HG03469 (cell line): ENCODE results near the gene FOXP1.

ENCODE experiments used
- ATAC-seq: cut with Tn5 transposase; IDR thresholded peaks from one replicate; pipeline ENCODE4 v1.9.1; 2021; ENCODE audit warnings: mild to moderate bottlenecking, moderate library complexity, moderate number of reproducible peaks; ENCODE audit not compliant: unreplicated experiment

FOXP1 gene

DNA sequence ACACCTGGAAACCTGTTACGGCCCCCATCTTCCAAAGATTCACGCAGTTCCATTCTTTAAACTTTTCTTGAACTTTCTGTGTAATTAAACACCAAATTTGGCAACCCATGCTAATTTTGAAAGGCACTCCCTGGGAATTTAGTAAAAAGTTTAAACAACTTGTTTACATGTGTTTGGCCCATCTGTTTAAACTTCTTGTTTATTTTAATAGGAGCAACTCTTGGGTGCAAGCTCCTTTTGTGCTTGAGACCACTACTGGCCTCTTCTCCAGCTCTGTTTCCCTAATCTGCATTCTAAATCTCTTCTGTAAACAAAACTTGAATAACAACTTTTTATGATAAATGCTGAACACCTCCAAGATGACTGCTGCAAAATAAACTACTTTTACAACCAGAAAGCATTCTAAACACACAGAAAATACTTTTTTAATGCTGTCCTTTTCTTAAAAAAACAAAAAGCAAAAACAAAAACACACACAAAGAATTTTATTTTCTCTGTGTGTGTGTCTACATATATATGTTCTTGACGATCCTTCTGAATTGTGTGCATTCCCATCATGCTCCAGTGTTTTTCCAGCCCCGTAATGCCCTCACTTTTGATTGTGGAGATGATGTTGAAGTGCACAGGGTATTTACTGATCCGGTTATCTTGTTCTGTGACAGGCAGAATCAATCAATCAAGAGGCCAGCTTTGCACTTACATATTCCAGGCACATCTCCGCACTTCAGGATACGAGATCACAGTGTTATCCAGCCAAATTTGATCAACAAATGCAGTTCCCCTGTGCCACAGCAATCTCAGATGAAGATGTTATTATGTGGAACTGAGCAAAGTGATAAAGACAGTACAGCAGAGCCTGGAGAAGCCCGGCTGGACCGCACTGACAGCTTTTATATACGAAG is 416.9 kb downstream of the FOXP1 start:
- no peak for ATAC-seq

DNA sequence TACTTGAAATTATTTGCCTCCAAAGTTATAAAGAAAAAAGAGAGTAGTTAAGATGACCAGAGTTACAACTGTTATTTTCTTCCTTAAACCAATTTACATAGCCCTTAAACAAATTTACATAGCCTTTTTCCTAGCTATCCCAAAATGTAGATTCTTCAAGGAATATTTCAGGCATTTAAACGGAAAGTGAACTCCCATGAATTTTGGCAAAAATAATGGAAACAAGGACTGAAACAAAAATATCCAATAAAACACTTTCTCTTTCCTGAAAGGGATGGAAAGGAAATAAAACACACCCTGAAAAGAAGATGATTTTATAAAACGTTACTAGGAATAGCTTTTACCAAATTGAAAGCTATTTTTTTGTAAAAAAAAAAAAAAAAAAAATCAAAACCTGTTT is 418.6 kb downstream of the FOXP1 start:
- ATAC-seq: no peak

DNA sequence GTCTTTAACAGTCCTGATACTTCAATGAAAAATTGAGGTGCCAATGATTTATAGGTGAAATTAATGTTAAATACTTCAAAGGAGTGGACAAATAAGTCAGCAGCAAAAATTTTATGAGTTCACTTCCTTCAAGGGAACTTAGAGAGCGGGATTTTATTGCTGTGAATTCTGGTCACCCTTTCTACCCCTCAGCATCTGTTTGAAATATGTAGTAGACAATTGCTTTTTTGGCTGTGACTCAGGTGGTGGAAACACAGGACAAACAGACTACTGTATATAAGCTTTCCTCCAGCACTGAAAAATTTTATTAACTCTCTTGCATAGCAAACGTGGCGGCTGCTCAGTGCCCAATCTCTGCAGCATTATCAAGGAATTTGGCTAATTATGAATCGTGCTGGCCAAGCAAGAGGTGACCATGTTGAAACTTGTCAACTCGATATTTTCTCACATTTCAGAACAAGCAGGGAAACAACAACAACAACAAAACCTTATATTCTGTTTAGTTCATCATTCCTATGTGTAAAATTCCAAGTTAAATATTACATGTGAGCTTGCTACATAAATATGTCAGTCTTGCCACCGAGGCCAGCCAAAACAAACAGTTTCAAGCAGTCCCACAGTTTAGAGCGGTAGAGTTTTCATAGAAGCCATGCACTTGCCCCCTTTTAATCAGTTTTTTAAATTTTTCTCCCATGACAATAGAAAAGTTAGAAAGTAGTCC is 420.2 kb downstream of the FOXP1 start:
- no peak for ATAC-seq

DNA sequence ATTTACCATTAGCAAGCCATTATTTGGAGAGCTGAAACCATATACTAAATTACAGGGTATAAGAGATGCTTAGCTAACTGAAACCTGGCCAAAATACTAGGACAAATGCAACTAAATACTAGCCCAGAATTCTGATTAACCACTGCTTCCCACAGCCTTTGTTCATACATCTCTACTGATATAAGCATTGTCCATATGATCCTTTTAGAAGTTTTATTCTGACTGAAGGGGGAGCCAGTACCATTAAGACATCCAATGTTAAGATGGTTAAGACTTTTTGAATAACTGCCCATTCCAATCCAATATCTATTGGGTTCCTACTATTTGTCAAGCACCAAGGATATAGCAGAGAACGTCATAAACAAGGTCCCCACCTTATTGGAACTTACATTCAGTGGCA is 421.3 kb downstream of the FOXP1 start:
- no peak for ATAC-seq

DNA sequence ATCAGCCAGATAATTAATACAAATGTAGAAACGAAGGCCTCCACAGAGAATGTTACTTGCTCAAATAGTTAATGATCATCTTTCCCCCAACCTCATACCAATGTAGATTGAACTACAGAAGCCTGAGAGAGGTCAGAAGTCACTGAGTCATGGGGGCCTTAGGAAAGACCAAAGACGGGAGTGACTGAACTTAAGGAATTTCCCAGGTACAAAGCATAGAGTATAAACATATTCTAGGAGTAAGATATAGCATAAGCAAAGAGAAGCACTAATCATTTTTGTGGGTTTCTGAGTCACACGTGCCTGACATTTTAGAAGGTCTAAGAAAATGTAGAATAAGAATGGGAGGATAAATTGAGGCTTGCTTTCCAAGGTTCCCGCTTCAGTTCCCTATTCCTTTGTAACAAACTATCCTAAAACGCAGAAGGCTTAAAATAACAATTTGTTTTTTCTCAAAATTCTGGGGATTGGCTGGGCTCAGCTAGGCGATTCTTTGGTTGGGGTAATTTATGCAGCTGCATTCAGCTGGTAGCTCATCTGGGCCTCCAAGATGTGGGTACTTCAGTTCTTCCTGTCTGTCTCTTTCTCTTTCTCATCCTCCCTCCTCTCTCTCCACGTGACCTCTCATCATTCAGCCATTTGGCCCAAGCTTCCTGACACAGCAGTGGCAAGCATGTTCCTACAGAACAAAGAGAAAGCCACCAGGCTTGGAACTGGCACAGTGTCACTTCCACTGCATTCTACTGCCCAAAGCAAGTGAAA is 422.6 kb downstream of the FOXP1 start:
- no peak for ATAC-seq

DNA sequence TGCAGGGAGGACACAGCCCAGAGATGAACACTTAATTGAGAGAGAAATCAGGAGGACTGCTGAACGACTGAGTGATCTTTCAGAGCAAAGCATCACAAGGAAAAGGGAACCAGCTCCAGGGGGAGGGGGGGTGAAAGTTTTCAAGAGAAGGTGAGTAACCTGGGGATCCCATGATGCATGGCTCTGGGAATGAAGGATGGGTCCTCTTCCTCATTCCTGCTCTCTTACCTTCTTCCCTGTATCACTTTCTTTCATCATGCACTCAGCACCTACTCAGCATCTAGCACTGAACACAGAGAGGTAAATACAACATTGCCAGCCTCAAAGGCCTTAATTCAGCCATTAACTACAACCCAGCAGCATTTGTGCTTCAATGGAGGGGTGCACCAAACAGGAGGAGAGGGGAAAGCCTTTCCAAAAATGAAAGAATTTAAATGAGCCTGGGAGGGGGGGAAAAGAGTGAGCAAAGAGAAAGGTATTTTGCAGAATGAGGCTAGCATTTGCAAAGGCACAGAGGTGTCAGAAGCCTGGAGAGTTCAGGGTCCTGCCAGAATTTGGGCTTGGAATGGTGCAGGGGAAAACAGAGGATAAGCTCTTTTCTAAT is 427.4 kb downstream of the FOXP1 start:
- ATAC-seq: no peak

DNA sequence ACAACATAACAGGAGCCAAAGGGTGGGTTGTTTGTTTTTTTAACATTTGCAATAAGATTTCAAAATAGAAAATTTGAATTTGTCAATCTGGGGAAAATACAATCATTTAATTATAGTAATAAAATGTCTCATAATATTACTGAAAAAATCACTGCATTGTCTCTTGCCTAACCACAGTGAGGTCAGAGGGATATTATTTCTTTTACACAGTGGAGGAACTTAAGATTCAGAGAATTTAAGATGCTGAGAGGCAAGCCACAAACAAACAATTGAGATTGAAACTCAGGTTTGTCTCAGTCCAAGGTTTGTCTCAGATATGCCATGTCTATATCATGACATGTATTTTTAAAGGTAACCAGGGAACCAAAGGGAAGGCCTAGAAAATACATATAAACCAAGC is 428.7 kb downstream of the FOXP1 start:
- no peak for ATAC-seq

DNA sequence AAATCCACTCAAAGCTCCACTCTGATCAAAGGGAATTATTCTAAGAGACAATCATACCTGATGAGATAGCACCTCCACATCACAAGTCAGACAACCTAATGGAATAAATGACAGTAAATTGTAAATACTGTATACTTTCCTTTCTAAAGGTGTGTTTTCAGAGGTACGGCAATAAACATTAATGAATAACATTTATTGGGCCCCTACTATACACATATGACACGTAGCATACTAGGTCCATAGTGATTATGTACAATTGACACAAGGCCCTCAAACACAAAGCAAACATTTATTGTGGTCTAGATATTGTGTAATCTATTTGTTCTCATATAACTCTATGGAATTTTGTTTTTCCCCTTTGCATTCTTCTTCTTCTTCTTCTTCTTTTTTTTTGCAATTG is 429.8 kb downstream of the FOXP1 start:
- no peak for ATAC-seq

DNA sequence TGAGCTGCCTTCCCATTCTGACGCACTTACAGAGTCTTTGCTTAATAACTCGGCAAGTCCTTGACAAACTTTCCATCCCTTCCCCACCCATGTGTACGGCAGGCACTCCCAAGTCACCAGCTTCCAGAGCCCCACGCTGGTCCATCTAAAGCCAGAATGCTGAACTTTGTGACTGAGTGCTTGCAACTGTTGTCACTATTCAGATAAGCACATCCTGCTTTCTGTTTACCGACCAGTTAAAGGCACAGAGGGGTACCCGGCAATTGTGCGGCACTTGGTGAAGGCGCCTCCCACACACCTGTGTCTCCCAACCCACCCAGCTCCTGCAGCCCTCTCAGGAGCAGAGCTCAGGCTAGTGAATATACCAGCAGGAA is 430.6 kb downstream of the FOXP1 start:
- no peak for ATAC-seq

DNA sequence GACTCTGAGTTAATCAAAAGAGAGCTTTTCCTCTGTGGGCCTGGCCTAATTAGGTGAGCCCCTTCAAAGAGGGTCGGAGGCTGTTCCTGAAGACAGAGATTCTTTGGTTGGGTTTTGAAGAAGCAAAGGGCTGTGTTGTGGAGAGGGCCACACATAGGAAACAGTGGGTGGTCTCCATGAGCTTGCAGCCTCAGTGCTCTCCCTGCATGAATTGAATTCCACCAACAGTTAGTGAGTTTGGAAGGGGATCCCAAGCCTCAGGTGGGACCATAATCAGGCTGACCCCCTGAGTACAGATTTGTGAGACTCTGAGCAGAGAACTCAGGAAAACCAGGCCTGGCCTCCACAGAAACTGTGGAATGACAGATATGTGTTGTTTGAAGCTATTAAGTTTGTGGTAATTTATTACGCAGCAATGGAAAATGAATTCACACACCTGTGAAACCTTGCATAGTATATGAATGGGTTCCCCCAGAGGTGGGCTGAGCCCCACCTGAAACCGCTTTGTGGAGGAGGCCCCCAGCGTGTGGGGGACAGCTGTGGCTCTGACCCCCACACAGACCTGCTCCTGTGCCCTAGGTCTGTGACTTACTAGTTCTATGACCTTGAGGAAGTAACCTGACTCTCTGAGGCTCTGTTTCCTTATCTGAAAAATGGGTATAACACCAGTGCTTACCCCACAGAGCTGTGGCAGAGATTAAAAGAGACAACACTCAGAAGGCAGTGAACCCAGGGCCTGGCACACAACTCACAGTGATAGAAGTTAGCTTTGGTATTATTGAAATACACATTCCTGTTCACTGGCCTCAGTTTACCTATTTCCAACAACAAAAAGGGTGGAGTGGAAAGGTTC is 431.3 kb downstream of the FOXP1 start:
- no peak for ATAC-seq

DNA sequence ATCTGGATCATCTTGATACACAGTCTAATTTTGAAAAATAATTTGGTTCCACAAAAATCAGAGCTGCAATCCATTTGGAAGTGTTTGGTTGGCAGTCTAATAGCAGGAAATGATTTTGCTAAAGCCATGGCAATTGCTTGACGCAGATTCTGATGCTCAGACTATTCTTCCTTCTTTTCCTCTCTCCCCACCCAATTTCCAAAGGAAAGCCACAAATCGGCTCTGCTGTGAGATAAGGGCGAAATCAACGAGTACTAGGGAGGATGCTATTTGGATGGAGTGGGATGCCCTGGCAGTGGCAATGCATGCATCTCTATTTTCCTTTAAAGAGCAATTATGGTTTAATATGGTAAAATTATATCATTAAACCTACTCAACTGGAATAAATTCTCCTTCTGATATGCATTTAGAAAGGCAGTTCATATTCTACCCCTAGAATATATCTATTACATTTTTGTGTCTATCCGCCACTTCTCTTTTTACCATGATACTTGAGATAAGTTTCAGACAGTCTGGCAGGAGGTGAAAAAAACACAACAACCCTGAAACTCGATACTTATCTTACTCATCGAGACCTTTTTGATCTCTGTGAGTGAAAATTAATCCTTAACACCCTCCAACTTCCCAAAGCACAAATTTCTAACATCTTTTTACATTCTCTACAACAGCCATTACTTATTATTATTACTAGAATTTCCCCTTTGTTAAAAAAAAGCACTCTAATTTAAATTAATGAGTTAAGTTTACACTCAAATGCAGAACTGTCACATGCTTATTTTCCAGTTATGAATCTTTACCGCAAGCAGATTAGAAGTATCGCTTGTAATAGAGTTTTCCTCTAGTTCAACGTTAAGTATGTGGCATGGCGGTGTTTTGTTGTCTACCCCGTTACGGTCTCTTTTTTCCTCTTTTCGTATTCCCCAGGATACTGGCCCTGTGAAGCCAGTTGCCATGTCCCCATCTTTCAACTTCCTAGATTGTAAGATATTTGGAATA is 433.3 kb downstream of the FOXP1 start:
- peak; percentile 74 for ATAC-seq

DNA sequence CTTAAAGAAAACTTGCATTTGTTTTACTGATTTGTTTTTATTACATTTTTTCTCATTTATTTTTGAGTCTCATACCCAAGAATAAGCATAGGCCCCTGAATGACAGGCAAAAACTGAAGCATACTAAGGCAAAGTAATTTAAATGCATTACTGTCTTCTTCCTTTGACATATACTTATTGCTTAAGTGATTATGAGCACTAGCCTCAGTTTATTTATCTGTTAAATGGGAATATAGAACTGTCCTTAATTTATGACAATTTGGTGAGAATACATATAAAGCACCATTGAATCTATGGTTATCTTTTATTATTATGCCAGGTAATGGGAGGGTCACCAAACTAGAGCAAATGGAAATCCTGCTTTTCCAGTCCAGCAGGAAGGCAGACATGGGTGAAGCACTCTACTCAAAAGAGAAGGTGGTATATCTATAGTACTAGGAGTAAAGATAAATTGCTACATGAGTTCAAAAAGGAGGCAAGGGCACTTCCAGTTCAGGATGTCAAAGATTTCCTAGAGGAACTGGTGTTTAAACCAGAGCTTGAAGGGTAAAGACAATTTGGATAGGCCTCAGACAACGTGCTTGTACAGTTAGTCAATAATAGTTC is 435.0 kb downstream of the FOXP1 start:
- ATAC-seq: no peak

DNA sequence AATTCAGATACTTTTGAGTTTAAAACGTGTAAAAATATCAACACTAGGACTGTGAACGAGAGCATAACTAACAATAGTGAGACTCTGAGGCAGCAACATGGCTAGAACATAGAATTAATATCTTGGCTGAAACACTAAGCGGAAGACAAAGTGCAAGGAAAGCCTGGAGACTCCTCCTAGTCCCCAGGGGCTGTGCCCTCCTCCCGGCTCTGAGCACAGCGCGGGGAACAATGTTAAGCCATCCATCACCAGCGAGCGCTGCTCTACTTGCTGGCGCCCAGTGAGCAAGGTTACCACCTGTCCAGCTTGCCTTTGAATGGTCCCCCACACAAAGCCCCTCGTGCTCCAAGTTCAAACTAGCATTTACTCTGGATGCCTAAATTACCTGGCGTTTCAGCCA is 436.9 kb downstream of the FOXP1 start:
- no peak for ATAC-seq

DNA sequence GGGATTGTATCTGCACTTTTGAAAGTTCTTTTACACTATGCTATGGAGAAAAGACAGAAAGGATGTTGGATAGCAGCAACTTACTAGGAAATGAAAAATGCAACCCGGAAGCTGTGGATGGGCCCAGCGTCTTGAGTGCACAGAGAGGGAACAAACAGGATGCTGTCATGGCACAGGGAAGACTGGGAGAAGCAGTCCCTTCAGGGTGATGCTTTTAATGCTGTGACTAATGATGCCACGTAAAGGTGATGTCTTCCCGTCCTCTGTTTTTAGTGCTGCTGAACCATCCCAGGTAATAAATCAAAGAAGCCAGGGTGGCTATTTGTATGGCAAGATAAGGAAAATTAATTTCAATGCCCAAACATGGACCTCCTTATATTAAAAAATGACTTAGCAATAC is 437.6 kb downstream of the FOXP1 start:
- ATAC-seq: no peak

DNA sequence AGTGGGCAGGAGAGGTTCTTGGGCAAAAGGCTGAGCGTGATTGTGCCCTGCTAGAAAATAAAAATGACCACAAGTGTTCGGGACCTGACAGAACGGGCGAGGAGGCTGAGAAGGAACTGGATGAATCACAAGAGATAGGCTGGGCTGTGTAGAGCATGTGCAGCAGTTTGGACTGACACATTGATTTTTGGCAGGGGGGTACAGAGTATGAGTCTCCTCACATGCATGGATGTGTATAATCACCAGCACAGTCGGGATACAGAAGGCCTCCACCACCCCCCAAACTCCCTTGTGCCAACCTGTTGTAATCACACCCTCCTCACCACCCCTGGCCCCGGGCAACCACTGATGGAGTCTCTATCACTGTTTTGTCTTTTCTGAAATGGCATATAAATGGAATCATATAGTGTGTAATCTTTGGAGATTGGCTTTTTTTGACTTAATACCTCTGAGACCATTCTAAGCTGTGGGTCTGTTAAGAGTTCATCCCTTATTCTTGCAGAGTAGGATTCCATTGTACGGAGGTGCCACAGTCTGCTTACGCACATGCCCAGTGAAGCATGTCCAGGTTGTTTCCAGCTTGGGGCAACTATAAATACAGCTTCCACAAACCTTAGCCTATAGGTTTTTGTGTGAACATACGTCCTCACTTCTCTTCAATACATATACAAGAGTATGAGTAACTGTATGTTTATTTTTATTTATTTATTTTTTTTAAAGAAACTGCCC is 438.8 kb downstream of the FOXP1 start:
- no peak for ATAC-seq

DNA sequence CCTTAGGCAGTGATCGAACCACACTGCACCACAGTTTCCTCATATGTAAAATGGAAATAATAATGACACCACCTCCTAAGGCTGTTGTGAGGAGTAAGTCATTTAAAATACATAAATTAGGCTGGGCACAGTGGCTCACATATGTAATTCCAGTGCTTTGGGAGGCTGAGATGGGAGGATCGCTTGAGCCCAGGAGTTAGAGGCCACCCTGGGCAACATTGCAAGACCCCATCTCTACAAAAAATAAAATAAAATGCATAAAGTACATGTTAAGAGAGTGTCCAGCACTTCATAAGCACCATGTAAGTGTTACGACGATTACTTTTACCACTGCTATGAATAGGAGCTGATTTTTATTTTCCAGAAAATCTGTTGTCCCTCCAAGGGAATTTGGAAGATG is 440.0 kb downstream of the FOXP1 start:
- no peak for ATAC-seq

DNA sequence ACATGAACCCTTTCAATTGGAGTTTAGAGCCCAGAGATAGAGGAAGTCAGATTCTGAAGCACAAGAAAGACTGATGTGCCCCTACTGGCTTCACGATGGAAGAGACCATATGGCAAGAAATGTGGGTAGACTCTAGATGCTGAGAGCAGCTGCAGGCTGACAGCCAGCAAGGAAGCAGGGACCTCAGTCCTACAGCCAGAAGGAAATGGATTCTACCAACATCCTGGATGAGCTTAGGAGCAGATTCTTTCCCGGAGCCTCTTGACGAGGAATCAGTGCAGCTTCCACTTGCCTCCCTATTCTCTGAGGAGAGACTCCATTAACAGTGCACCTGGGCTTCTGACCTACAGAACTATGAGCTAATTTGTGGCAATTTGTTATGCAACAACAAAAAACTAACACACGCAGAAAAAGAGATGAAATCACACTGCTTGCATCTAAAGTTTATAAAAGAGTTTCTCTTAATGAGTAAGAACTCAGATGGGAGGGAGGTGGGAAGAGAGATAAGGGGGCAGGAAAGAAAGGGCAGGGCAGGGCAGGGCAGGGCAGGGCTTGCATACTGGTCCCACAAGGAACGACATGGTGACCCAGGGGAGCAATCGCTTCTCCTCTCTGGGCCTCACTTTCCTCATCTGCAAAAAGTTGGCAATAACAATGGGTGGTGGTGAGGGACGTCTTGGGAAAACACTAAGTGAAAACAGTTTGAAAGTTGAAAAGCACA is 440.9 kb downstream of the FOXP1 start:
- no peak for ATAC-seq
